Measurements from ENCODE around the gene SNRNP25.

SNRNP25 gene

DNA sequence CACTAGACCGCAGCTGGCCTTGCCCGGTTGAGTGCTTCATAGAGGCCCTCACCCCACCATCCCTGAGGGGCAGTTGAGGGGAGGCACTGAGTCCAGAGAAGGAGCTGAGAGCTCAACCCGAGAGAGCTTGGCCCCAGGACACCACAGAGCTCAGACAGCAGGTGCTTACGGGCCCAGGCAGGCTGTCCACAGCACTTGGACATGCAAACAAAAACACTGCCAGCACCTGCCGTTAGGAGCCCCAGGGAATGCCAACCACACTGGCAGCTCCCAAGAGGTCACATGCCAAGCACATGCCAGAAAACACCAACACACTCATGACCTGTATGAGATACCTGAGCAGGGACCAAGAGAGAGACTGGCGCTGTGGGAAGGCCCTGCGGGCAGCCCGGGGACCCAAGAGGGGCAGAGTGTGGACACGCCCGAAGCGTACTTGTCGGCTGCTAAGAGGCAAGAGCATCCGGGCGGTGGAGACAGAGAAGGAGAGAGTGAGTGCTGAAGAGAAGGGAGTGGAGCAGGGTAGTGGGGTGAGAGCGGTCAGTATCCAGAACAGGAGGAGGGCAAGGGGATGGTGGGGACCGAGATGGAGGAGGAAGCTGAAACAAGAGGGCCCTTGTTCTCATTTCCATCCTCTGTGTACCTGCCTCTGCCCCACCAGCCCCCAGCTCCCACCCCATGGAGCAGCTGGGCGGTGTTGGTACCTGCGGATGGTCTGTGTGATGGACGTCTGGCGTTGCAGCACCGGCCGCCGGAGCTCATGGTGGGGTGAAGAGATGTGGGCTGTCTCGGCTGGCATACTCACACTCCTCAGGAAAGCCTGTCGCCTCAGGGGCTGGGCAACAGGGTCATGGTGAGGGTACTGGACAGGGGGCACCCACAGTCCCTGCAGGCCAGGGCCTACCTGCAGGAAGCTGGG is 10.6 kb downstream of the SNRNP25 start:
- no peak for DNase-seq (ENCODE audit: low read depth)

DNA sequence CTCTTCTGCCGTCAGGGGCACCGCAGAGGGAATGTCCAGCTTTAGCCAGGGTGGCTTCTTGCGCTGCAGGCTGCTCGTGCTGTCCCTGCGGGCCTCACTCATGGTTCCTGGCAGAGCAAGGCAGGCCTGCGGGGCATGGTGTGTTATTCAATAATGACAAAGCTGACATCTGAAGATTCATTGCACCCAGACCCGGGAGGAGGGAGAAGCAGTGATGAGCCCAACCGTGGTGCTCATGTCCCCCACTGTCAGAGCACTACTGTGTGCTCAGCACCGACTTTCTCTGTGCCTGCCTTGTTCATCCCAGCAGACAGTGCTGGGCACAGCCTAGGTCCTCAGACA is 11.3 kb downstream of the SNRNP25 start:
- DNase-seq (ENCODE audit: low read depth): no peak

DNA sequence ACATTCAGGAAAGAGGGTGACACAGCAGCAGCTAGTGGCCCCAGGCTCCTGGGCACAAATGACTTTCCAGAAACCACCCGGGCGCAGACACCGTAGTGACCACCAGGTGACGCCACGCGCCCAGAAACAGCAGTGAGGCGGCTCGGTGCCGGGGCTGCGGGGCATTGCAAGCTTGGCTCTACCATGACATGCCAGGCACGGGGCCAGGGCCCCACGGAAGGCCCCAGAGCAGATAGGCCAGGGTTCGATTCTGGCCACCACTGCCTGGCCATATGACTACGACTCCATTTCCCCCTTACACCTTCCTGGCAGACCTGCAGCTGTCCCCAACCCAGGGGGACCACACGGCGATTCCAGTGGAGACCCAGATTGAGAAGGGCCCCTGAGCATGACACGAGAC is 12.1 kb downstream of the SNRNP25 start:
- DNase-seq (ENCODE audit: low read depth): peak; percentile 75

DNA sequence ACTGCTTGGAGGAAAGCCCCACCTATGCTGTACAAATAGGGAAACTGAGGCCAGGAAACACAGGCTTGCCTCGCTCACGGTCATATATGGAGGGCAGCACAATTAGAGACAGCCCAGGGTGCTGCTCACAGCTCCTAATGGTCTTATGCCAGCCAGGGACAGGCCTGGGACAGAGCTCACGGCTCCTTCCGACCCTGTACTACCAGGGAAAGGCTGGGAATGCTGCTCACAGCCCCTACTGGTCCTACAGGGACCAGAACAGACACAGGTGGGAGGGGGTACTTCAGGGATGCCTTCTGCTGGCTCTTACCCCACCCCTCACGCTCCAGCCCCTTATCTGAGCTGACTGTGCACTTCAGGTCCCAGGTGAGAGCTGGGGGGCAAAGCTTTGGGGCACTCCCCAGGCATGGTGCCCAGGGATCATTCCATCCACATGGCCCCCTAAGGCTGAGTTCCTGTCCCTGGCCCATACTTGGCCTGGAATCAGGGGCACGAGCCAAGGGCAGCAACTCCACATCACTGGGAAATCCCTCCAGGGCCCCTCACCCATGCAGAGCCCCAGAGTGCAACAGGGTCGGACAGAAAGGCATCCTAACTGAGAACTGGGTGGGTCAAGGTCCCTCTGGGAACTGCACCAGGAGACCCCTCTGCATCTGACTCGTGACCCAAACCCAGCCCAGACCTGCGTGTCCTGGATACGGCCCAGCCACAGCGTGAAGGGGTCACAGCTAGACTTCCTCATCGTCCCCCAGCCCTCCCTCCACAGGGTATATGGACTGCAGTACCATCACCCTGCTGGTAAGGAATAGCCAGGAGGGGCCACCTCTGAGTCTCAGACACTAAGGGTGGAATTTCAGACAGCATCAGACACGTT is 12.9 kb downstream of the SNRNP25 start:
- no peak for DNase-seq (ENCODE audit: low read depth)

DNA sequence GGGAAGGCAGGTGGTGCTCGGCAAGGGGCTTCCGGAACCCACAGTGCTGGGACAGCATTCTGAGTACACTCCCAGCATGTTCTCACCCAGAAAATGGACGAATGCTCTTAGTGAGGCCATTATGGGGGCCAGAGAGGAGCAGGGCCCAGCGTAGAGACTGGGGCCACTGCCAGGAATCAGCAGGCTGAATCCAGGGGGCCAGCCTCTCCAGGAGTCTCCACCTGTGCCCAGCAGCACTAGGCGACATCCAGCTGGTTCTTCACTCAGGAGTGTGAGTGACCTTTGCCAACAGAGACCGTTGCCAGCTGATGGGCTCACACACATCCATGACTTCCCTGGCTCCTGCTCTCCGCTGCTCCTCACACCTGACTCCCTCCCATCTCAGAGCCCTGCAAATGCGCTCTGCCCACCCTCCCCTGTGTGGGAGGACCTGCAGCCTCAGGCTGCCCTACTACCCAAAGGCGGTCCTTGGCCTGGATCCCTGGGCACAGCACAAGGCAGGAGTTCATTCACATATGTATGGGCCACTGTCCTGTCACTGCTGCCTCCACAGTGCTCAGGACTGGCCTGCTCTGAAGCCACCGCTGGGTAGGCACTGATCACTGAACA is 13.7 kb downstream of the SNRNP25 start:
- DNase-seq (ENCODE audit: low read depth): no peak

DNA sequence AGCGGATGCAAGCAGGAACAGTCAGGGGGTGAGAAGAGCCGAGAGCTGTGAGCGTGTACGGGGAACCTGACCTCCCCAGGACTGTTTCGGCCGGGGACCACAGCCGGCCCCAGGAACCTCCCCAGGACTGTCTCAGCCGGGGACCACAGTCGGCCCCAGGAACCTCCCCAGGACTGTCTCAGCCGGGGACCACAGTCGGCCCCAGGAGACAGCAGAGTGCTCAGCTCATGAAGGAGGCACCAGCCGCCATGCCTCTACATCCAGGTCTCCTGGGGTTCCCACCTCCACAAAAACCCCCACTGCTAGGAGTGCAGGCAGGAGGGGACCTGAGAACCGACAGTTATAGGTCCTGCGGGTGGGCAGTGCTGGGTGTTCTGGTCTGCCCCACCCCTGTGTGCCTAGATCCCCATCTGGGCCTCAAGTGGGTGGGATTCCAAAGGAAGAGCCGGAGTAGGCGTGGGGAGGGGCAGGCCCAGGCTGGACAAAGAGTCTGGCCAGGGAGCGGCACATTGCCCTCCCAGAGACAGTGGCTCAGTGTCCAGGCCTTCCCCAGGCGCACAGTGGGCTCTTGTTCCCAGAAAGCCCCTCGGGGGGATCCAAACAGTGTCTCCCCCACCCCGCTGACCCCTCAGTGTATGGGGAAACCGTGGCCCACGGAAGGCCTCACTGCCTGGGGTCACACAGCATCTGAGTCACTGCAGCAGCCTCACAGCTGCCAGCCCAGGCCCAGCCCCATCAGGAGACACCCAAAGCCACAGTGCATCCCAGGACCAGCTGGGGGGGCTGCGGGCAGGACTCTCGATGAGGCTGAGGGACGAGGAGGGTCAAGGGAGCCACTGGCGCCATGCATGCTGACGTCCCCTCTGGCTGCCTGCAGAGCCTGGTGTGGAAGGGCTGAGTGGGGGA is 14.5 kb downstream of the SNRNP25 start:
- DNase-seq (ENCODE audit: low read depth): no peak

DNA sequence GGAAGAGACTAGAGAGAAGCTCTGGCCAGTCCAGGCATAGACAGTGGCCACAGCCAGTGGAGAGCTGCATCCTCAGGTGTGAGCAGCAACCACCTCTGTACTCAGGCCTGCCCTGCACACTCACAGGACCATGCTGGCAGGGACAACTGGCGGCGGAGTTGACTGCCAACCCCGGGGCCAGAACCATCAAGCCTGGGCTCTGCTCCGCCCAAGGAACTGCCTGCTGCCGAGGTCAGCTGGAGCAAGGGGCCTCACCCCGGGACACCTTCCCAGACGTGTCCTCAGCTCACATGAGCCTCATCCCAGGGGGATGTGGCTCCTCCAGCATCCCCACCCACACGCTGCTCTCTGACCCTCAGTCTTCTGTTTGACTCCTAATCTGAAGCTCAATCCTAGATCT is 15.6 kb downstream of the SNRNP25 start:
- DNase-seq (ENCODE audit: low read depth): no peak

DNA sequence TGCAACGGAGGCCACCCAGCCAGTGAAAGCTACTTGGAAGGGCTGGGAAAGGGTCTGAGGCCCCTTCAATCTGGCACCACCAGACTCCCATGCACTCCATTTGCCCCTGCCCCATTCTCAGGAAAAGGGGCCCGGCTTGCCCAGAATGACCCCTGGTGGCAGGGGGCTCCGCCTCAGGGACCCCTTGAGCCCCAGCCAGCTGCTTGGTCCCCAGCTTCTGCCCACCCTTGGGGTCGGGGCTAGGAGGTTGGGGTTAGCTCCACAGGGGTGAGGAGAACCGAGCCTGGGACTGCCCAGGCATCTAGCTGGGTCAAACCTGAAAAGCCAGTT is 17.5 kb downstream of the SNRNP25 start:
- no peak for DNase-seq (ENCODE audit: low read depth)

DNA sequence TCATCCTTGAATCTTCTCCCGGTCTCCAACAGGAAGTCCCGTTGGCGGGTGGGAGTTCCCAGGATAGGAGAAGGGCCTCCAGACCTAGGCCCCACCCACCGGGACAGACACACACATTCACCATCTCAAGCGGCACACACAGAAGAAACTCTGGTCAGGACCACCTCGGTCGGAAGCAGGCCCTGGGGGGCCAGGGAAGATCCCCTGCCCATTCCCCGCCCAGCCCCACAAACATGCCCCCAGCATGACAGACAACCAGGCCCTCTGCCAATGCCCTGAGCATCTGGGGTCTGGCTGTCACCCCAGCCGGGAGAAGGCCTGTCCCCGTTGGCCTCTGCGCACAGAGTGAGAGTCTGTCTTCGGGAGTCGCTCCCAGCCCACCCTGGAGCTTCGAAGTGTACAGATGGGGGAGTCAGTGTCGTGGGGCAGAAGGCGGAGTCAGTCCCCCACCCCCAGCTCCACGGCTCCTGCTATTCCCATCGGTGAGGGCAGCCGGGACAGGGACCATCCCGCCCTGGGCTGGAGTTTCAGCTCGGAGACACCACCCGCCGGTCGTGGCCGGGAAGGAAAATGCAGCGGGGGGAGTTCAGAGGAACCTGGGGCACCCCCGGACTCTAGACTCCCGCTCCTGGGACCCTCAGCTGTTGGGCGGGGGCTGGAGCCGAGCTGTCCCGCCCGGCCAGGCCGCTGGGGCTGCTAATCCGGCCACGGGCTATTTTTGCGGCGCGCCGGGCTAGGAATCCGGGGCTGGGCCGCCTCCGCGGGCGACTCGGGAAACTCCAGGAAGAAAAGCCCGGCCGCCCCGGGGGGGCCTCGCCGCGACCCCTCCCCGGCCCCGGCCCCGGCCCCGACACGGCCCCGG is 18.1 kb downstream of the SNRNP25 start:
- no peak for DNase-seq (ENCODE audit: low read depth)

DNA sequence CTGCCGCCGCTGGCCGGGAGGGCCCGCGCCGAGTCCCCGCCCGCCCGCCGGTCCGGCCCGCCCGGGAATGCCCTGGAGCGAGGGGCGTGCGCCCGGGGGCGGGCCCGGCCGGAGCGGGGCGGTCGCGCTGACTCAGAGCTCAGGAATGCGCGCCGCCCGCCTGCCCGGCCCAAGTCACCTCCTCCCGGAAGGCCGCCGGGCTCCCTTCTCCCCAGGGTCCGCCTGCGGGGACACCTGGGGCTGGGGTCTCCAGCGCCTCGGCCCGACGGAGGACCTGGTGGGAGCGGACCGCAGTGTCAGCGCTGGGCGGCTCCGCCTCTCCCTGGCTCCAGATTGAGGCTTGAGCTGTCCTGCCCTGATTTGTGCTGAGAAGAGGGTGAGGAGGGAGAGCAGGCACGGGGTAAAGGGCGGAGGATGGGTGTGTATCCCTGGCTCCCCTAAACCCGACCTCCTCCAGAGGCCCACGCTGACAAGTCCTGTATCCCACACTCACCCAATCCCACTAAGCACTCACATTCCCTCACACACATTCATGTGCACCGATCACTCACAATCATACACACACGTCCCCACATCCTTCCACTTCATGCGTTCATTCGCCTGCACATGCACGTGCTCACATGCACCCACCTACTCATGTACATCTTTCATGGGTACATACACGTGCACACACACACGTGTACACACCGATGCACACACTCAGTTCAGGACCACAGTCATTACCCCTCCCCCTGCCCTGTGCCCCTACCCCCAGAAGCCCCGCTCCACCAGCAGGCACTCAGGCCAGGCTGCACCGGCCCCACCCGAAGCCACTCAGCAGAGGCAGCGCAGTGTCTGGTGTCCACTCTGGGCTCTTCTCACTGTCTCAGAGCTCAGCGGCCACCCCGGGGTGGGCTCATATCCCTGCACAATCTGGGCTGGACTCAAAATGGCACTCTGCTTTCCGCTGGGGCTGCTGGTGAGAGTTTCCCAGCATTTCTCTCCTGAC is 19.2 kb downstream of the SNRNP25 start, which contains the start of gene RHBDF1:
Gene RHBDF1 (minus strand): TSS at position 71 of the 988 bp plus-strand sequence. CDS start 7,616 bp downstream, outside the sequence.
- no peak for DNase-seq (ENCODE audit: low read depth)

DNA sequence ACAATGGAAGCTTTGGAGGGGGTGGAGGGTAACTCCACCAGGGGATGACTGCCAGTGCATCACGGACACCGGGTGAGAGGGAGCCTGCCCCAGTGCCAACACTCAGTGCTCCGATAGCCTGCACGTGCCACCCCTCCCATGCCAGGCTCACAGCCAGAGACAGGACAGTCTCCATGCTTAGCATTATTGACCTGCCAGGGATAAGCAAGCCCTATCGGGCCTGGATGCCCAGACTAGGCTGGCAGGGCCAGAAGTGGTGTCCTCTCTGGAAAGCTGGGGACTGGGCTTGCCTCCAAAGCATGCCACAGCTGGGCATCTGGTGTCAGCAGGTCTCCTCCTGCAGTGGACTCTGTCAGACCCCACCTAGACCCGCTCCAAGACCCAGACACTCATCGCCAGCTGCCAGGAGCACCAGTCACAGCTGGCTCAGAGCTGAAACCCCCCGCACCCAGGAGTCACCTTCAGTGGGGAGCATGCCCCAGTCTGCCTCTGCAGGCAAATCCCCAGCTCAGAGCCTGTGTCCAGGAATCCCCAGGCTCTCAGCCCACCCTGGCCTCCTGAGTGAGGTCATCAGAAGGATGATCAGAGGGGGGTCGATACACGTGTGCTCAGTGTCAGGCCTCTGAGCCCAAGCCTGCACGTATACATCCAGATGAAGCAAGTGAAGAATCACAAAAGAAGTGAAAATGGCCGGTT is 20.6 kb downstream of the SNRNP25 start:
- DNase-seq (ENCODE audit: low read depth): no peak

DNA sequence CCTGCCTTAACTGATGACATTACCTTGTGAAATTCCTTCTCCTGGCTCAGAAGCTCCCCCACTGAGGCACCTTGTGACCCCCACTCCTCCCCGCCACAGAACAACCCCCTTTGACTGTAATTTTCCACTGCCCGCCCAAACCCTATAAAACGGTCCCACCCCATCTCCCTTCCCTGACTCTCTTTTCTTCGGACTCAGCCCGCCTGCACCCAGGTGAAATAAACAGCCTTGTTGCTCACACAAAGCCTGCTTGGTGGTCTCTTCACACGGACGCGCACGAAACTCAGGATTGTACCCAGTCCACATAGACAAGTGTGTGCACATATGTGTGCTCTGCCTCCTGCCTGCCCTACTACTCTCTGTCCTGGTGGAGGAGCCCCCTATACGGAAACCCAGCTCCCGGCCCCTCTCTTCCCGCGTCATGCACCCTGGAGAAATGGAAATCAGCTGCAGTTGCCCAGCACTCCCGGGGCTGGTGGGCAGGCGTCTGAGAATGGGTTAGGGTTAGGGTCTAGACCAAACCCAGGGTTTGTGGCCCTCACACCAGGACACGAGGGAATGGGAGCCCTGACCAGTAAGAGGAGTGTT is 21.2 kb downstream of the SNRNP25 start:
- DNase-seq (ENCODE audit: low read depth): no peak

DNA sequence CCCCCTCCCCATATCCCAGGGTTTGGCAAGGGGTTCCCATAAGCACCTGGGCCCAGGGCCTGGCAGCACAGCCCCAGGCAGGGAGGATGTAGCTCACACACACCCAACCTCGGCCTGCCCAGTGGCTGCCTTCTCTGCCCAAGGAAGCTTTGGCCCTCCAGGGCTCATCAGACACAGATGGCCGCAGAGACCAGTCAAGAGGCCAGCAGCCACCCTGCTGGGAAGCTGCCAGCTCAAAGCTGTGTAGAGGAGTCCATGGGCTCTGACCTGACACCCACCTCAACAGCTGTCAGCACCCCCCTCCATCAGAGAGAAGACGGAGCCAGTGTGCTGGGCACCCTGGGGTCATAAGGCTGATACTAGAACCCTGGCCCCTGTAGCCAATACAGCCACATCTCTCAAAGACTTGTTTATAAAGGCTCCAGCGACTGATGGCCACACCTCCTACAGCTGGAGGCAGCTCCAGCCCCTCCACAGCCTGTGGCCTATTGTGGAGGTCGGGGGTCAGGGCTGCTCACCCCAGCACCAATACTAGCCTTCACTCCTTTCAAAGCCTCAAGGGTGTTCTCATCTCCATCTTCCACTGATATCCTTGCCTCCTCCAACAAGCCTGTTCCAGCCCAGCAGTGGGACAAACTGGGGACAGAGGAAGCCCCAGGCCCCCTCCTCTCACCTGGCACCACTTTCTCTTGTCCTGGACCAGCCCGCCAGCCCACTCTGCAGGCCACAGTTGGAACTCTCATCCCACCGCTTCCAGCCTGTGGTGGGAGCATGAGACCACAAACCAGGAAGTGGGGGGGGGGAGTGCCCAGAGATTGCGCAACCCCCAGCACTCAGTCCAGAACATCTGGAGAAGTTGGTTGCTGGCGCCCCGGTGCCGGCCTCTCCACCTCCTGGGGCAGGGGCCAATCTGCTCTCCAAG is 22.2 kb downstream of the SNRNP25 start:
- no peak for DNase-seq (ENCODE audit: low read depth)

DNA sequence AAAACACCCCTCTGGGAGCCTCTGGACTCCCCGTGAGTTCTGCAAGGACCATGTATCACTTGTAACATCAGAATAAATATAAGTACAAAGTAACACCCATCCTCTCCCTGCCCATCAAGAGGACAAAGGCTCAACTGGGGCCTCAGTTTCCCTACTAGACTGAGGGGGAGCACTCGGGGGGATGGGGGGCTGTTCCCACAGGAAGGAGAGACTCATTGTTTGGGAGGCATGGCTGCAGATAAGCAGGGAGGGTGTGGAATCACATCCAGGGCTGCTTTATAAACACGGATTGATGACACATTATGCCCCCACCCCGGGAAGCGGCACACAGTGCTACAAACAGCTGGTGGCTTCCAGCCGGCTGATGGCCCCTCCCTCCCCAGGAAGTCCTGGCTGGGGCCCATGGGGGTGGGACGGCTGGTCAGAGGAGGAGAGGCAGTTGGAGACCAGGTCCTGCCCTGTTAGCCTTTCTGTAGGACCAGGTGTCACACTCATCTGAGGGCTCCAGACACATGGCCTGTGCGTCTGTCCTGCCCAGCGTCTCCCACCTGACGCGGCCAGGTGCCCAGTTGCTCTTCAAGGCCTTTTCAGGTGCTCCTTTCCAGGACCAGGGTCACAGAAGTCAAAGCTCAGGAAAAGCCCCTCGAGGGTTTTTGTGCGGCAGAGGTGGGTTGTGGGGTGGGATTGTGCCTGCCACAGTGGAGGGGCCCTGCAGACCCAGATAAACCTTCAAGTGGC is 23.1 kb downstream of the SNRNP25 start:
- no peak for DNase-seq (ENCODE audit: low read depth)

DNA sequence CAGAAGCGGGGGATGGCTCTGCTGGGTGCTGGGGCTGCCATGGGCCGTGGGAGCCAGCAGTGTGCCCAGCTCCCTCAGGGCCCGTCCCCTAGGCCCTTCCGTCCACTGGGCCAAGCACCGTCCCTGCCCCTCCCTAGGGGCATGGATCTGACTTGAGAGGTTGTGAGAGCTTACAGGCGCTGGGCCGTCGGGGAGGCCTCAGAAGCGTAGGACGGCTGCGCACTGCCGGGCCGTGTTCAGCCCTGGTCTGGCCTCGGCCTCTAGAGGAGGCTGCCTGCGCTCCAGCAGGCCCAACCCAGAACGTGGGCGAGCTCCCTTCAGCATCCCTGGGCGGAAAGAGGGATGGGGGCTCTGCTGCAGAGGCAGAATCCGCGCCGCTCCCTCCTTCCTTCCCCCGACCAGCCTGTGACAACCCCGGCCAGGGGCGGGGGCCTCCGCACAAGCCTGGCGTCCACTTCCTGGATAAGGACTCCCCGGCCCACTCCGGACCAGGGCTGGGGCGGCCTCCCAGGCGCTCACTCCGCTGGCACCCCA is 23.7 kb downstream of the SNRNP25 start:
- no peak for DNase-seq (ENCODE audit: low read depth)

DNA sequence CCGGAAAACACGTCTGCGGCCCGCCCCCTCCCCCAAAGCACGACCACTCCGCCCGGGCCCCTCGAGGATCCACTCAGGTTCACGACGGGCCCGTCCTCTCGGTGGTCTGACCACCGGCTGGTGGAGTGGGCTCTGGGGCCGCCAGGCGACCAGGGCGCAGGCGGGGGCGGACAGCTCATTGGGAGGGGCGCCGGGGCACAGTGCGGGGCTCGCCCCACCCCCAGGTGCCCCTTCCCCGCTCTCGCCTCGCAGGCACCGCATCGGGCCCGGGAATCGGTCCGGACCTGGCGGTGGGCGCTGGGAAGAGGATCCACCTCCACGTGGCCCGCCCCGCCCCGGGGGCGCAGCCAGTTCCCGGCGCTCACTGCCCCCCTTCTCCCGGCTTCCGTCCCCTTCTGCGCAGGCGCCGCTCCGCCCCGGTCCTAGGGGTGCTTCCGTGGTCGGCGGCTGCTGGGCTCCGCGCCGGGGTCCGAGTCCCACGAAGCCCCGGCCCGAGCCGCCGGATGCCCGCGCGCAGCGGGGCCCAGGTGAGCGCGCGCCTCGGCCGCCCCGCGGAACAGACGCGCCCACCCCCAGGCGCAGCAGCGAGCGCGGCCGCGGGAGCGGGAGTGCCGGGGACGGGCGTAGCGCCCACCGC is 24.3 kb downstream of the SNRNP25 start, which contains the start of gene MPG:
Gene MPG (plus strand): TSS at position 419 of the 637 bp plus-strand sequence. CDS start 85 bp downstream, at position 504.
- DNase-seq (ENCODE audit: low read depth): peak; percentile 65

All from stimulated activated CD8-positive, alpha-beta memory T cell treated with anti-CD3 and anti-CD28 coated beads, Interleukin-7, amount 100 ng/mL, for 24 hours (primary cell).